ENCODE data around the gene DEFB121.

GRCh38 chr20:31390490-31390889 is 15.5 kb downstream of the DEFB121 start, which contains the start of gene DEFB119:
- TF ChIP-seq CTCF (IDR thresholded peaks at IDR 0.05) = no peak
- no peak for TF ChIP-seq POLR2A (IDR thresholded peaks at IDR 0.05)
